ENCODE results near the gene SLC24A3.

The SLC24A3 gene

DNA sequence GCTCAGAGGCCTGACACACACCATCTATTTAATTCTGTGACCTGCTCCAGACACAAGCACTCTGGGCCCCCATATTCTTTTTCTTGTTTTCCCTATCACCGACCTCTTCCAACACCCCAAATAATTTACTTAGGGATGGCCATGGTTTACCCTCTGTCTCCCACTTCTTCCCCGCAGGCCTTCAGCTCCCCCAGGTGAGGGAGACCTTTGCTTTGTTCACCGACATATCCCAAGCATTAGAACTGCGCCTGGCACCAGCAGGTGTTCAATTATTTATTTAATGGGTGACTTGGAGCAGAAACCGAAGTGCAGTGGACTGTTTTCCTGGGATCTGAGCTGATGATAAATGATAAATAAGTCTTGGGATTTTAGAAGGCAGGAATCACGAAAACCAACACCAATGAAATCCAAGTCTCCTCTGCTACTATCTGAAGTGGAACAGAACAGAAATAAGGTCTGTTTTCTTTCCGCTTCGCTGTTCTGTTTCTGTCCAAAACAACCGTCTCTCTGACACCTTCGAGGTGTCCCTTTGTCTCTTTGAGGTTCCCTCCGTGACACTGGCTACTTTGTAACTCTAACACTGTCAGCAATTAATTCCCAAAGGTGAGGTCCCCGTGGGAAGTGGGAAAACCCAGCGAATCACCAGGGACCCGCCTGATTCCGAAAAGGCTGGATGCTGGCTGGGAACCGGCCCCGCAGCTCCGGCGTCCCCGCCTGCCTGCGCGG is 544.5 kb downstream of the SLC24A3 start:
- H3K4me3 ChIP-seq (ENCODE audit: low read depth, low read length): no peak overlapping the region
- TF ChIP-seq, protein P1, sequence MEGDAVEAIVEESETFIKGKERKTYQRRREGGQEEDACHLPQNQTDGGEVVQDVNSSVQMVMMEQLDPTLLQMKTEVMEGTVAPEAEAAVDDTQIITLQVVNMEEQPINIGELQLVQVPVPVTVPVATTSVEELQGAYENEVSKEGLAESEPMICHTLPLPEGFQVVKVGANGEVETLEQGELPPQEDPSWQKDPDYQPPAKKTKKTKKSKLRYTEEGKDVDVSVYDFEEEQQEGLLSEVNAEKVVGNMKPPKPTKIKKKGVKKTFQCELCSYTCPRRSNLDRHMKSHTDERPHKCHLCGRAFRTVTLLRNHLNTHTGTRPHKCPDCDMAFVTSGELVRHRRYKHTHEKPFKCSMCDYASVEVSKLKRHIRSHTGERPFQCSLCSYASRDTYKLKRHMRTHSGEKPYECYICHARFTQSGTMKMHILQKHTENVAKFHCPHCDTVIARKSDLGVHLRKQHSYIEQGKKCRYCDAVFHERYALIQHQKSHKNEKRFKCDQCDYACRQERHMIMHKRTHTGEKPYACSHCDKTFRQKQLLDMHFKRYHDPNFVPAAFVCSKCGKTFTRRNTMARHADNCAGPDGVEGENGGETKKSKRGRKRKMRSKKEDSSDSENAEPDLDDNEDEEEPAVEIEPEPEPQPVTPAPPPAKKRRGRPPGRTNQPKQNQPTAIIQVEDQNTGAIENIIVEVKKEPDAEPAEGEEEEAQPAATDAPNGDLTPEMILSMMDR (IDR thresholded peaks at IDR 0.05; ENCODE audit: borderline replicate concordance, insufficient read depth, low read depth, low read length): no peak

DNA sequence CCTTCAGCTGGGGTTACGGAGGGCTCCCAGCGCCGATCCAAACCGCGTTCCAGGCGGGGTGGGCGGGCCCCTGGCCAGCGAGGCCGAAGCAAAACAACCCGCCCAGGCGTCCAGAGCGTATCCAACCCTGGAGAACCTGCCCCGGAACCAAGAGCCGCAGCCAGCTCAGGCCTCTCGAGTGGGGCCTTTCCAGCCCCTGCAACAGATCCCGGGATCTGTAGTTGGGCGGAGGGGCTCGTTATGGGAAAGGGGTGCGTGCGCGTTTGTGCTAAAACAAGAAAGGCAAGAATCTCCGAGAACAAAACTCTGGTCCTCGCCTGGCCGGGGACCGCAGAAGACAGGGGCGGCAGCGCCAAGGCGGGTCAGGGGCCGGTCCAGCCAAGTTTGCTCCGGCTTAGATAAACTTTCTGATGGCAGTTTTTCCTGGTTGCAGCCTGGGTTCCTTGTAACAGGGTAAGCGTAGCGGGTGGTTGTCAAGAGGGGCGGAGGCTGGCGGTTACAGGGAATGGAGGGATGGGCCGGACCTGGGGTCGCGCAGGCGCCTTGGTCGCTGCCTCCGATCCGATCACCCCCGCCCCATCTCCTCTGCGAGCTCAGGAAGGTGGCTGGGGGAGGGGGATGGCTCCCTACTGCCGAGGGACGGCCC is 545.2 kb downstream of the SLC24A3 start:
- H3K4me3 ChIP-seq (ENCODE audit: low read depth, low read length): no peak overlapping the region
- TF ChIP-seq, protein P1 (IDR thresholded peaks at IDR 0.05; ENCODE audit: borderline replicate concordance, insufficient read depth, low read depth, low read length): no peak

GRCh38 chr20:19758133-19758500 is 545.7 kb downstream of the SLC24A3 start, which contains the start of gene RIN2:
Gene RIN2, plus strand, starts transcription at chr20:19758258. Its CDS starts 131,344 bp downstream, at chr20:19889602.
- TF ChIP-seq, protein P1 (IDR thresholded peaks at IDR 0.05; ENCODE audit: borderline replicate concordance, insufficient read depth, low read depth, low read length): no peak
- no peak within 1 kb of the TSS for H3K4me3 ChIP-seq (ENCODE audit: low read depth, low read length)

GRCh38 chr20:19758501-19759331 is 546.3 kb downstream of the SLC24A3 start:
- TF ChIP-seq, protein P1 (IDR thresholded peaks at IDR 0.05; ENCODE audit: borderline replicate concordance, insufficient read depth, low read depth, low read length): no peak
- no peak overlapping the region for H3K4me3 ChIP-seq (ENCODE audit: low read depth, low read length)

DNA sequence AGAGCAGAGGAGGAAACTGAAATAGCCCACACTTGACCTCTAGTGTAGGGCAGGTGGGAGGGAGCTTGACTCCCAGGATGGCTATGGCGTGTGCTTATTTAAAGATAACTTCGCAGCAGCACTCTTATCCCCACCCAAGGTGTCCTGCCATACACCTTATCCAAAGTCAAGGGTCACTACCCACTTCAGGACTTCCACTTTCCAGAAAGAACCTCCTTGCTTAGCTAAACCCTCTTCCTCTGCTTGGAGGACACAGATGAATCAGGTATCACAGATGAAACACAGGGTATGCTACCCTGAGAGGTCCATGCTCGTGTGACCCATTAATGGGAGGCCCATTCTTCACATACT is 547.9 kb downstream of the SLC24A3 start:
- TF ChIP-seq, protein P1 (IDR thresholded peaks at IDR 0.05; ENCODE audit: borderline replicate concordance, insufficient read depth, low read depth, low read length): no peak
- no peak overlapping the region for H3K4me3 ChIP-seq (ENCODE audit: low read depth, low read length)

GRCh38 chr20:19761326-19761725 is 548.9 kb downstream of the SLC24A3 start:
- no peak overlapping the region for H3K4me3 ChIP-seq (ENCODE audit: low read depth, low read length)
- TF ChIP-seq, protein P1 (IDR thresholded peaks at IDR 0.05; ENCODE audit: borderline replicate concordance, insufficient read depth, low read depth, low read length): no peak
